GM12801 (cell line): ENCODE measurements around the gene LRRC1.

ENCODE experiments used
- TF ChIP-seq, protein P1 (sequence below): IDR thresholded peaks from one replicate; pipeline ENCODE4 v1.5.1; 2011; ENCODE audit warnings: control low read depth; ENCODE audit not compliant: insufficient read length; ENCODE audit errors: extremely low read depth

The LRRC1 gene

GRCh38 chr6:53822401-53823125 lies 27.8 kb downstream of the LRRC1 start:
- TF ChIP-seq, protein P1, sequence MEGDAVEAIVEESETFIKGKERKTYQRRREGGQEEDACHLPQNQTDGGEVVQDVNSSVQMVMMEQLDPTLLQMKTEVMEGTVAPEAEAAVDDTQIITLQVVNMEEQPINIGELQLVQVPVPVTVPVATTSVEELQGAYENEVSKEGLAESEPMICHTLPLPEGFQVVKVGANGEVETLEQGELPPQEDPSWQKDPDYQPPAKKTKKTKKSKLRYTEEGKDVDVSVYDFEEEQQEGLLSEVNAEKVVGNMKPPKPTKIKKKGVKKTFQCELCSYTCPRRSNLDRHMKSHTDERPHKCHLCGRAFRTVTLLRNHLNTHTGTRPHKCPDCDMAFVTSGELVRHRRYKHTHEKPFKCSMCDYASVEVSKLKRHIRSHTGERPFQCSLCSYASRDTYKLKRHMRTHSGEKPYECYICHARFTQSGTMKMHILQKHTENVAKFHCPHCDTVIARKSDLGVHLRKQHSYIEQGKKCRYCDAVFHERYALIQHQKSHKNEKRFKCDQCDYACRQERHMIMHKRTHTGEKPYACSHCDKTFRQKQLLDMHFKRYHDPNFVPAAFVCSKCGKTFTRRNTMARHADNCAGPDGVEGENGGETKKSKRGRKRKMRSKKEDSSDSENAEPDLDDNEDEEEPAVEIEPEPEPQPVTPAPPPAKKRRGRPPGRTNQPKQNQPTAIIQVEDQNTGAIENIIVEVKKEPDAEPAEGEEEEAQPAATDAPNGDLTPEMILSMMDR = no peak

DNA sequence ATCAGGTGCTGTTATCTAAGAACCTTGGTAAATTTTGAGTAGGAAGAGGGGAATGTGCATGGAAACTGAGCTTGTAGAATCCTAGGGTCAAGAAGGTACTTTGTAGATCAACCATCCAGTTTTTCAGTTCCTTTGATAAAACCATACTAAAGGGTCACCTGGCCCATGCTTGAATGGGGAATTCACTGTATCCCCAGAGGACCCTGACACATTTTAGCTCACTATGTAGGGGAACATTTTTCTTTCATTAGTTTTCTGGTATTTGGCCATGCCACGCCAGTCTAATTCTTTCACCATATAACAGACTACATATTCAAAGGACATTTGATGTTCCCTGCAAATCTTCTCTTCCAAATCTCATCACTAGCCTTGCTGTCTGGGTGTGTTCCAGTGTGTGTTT lies 29.9 kb downstream of the LRRC1 start:
- TF ChIP-seq, protein P1 = no peak

DNA sequence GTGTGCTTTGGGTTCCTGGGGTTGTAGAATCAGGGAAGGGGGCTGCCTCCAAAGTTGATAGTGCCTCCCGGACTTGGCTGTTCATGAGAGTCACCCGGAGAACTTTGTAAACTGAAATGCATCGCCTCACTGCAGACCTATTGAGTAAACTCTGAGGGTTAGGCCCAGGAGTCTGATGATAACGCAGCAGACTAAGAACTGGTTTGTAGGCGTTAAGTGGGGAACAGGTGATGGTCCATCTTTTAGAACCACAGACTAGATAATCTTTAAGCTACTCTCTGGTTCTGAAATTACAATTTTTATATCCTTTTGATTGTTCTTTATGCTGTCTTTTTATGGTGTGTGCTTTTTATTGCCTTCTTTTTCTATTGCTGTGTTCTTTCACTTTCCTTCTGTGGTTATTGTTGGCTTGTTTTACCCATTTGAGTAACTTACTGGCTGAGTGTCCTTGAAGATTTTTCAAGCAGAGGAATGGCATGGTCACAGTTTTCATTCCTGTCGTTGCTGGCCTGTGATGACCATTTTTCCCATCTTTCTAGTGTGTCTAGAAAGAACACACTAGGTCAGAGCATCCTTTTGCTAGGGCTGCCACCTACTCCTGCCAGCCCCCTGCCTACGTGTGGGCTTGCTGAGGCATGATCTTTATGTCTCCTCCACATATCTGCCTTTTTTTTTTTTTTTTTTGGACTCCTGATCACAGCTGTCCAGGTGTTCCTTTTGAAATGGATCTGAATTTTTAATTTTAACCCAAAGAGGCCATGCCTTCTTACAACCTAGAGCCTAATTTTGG lies 30.9 kb downstream of the LRRC1 start:
- TF ChIP-seq, protein P1 = no peak

- TF ChIP-seq, protein P1 = no peak
These were observed 32.7 kb downstream of the LRRC1 start for GRCh38 chr6:53827531-53827930.

- TF ChIP-seq, protein P1 = no peak
These were observed 33.4 kb downstream of the LRRC1 start for GRCh38 chr6:53828215-53828614.

DNA sequence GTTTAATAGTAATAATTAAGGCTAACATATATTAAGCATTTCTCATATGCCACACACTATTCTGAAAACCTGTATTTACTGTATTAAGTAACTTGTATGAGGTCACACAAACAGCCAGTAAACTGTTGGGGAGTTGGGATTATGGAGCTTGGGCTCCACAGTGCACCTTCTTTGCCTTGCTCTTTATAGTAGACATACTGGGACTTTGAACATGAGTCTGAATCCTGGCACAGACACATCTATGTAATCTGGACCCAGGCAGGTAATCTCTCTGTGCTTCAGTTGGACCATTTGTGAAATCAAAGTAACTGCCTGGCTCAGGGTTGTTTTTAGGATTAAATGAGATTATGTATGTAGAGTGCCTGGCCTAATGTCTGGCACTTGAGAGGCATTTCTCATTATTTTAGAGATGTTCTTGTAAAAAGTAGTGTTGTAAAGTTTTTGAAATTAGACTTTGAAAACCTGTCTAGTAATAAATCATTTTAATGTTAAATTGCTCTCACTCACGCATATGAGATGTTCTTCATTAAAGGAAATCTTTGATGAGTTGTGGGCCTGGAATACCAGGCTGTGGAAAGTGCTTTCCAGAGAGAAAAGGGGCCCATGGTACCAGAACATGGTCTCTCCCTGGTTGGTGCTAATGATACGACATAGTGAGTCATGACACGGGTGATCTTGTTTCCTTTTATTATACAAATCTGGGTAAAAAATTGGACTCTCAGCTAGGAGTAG lies 34.3 kb downstream of the LRRC1 start:
- TF ChIP-seq, protein P1 = no peak

DNA sequence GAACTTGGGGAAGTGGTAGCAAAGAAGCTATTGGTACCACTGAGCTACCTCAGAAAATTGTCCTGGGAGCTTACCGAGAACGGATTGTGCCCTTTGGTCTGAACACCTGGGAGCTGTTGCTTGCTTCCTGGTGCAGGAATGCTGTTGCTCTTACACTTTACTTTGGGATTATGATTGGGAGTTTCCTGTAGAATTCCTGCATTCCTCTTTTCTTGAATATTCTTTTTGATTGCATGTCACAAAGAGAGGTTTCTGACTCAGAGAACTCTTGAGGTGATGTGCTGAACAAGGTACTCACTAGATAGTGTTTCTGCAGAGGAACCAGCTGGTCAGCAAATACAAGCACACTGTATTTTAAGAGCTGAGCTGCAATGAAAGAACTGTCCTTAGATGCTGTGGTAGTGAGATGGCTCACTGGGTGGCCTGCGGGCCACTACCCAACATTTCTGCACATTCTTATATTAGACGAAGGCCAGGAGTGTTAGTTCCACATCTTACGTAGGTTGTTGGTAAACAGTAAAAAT lies 35.0 kb downstream of the LRRC1 start:
- TF ChIP-seq, protein P1 = no peak
